GM12891 (cell line): Measurements from ENCODE around the gene ACP6.

Experiments
- POLR2A ChIP-seq: IDR thresholded peaks from 2 replicates; pipeline ENCODE4 v1.6.1; 2011; ENCODE audit warnings: low read depth, low read length, control low read depth
- POLR2AphosphoS5 ChIP-seq: IDR thresholded peaks from 2 replicates; pipeline ENCODE4 v1.6.1; 2011; ENCODE audit warnings: low read depth, low read length, control low read depth
- SPI1 ChIP-seq: IDR thresholded peaks from 2 replicates; pipeline ENCODE4 v1.6.1; 2011; ENCODE audit warnings: low read depth, low read length, control low read depth

GRCh38 chr1:147669469-147670318, 630 bp downstream of the ACP6 start:
- TF ChIP-seq POLR2A (no peak), SPI1 (no peak), POLR2AphosphoS5 (no peak)
